ENCODE data around the gene KERA.

GRCh38 chr12:91098941-91099340 is 41.1 kb upstream of the KERA start:
- TF ChIP-seq POLR2AphosphoS5 (IDR thresholded peaks at IDR 0.05; ENCODE audit: borderline replicate concordance, low read depth, low read length) (no peak), EZH2 (IDR thresholded peaks at IDR 0.05) (no peak)
